Measurements from ENCODE around the gene PLB1.
"Not testable (repeated sequence)": the region's sequence is repeated elsewhere in the genome, so short reads cannot be mapped to it uniquely, and the experiment has no call there.

Gene PLB1

GRCh38 chr2:28544405-28544921, 48.6 kb downstream of the PLB1 start:
- Mint-ChIP-seq H3K9me3 (no peaks in the 10 kb centered on the region), H3K36me3 (ENCODE audit: low read depth) (no peaks in the 10 kb centered on the region), H3K27ac (peak overlapping the region; percentile 91), H3K4me1 (ENCODE audit: low read depth) (peaks cover 33% of the 10 kb centered on the region), H3K27me3 (ENCODE audit: low read depth) (no peaks in the 10 kb centered on the region), H3K4me3 (peak overlapping the region; percentile 59)
- DNase-seq (ENCODE audit: low spot score) = peak; percentile 56

- Mint-ChIP-seq H3K36me3 (ENCODE audit: low read depth) (no peaks in the 10 kb centered on the region), H3K9me3 (no peaks in the 10 kb centered on the region), H3K27ac (peak overlapping the region; percentile 91), H3K27me3 (ENCODE audit: low read depth) (no peaks in the 10 kb centered on the region), H3K4me3 (peak overlapping the region; percentile 59), H3K4me1 (ENCODE audit: low read depth) (peaks cover 33% of the 10 kb centered on the region)
- peak; percentile 54 for DNase-seq (ENCODE audit: low spot score)
Measured at GRCh38 chr2:28544922-28545589, 49.2 kb downstream of the PLB1 start.

GRCh38 chr2:28545590-28546200, 49.8 kb downstream of the PLB1 start:
- H3K27me3 Mint-ChIP-seq (ENCODE audit: low read depth) = no peaks in the 10 kb centered on the region
- H3K27ac Mint-ChIP-seq = peak overlapping the region; percentile 91
- H3K4me3 Mint-ChIP-seq = peak overlapping the region; percentile 59
- no peaks in the 10 kb centered on the region for H3K9me3 Mint-ChIP-seq
- H3K36me3 Mint-ChIP-seq (ENCODE audit: low read depth) = no peaks in the 10 kb centered on the region
- peaks cover 33% of the 10 kb centered on the region for H3K4me1 Mint-ChIP-seq (ENCODE audit: low read depth)
- DNase-seq (ENCODE audit: low spot score) = peak; percentile 56

- Mint-ChIP-seq H3K27me3 (ENCODE audit: low read depth) (no peaks in the 10 kb centered on the region), H3K36me3 (ENCODE audit: low read depth) (no peaks in the 10 kb centered on the region), H3K9me3 (no peaks in the 10 kb centered on the region), H3K27ac (no peak overlapping the region), H3K4me1 (ENCODE audit: low read depth) (peaks cover 33% of the 10 kb centered on the region), H3K4me3 (peak overlapping the region; percentile 59)
- no peak for DNase-seq (ENCODE audit: low spot score)
Measured at GRCh38 chr2:28546242-28546641, 50.4 kb downstream of the PLB1 start.

- Mint-ChIP-seq H3K27me3 (ENCODE audit: low read depth) (no peaks in the 10 kb centered on the region), H3K4me3 (no peak overlapping the region), H3K27ac (no peak overlapping the region), H3K36me3 (ENCODE audit: low read depth) (no peaks in the 10 kb centered on the region), H3K9me3 (no peaks in the 10 kb centered on the region), H3K4me1 (ENCODE audit: low read depth) (peaks cover 39% of the 10 kb centered on the region)
- DNase-seq (ENCODE audit: low spot score) = no peak
Measured at GRCh38 chr2:28547223-28547860, 51.5 kb downstream of the PLB1 start.

- Mint-ChIP-seq H3K9me3 (no peaks in the 10 kb centered on the region), H3K27me3 (ENCODE audit: low read depth) (no peaks in the 10 kb centered on the region), H3K4me1 (ENCODE audit: low read depth) (peaks cover 41% of the 10 kb centered on the region), H3K4me3 (no peak overlapping the region), H3K27ac (peak overlapping the region; percentile 28), H3K36me3 (ENCODE audit: low read depth) (no peaks in the 10 kb centered on the region)
- no peak for DNase-seq (ENCODE audit: low spot score)
Measured at GRCh38 chr2:28547906-28548600, 52.2 kb downstream of the PLB1 start.

- not testable (repeated sequence) for H3K9me3 Mint-ChIP-seq; H3K27me3 Mint-ChIP-seq (ENCODE audit: low read depth); DNase-seq (ENCODE audit: low spot score); H3K36me3 Mint-ChIP-seq (ENCODE audit: low read depth); H3K4me3 Mint-ChIP-seq; H3K27ac Mint-ChIP-seq
- peaks cover 30% of the 10 kb centered on the region for H3K4me1 Mint-ChIP-seq (ENCODE audit: low read depth)
Measured at GRCh38 chr2:28550345-28550744, 54.5 kb downstream of the PLB1 start.

GRCh38 chr2:28552045-28552823, 56.4 kb downstream of the PLB1 start:
- H3K4me1 Mint-ChIP-seq (ENCODE audit: low read depth) = peaks cover 15% of the 10 kb centered on the region
- no peaks in the 10 kb centered on the region for H3K9me3 Mint-ChIP-seq
- no peak overlapping the region for H3K4me3 Mint-ChIP-seq
- no peaks in the 10 kb centered on the region for H3K27me3 Mint-ChIP-seq (ENCODE audit: low read depth)
- DNase-seq (ENCODE audit: low spot score) = no peak
- no peak overlapping the region for H3K27ac Mint-ChIP-seq
- H3K36me3 Mint-ChIP-seq (ENCODE audit: low read depth) = no peaks in the 10 kb centered on the region

GRCh38 chr2:28556303-28556702, 60.4 kb downstream of the PLB1 start:
- H3K27ac Mint-ChIP-seq = no peak overlapping the region
- no peak overlapping the region for H3K4me3 Mint-ChIP-seq
- H3K9me3 Mint-ChIP-seq = no peaks in the 10 kb centered on the region
- no peaks in the 10 kb centered on the region for H3K36me3 Mint-ChIP-seq (ENCODE audit: low read depth)
- no peaks in the 10 kb centered on the region for H3K27me3 Mint-ChIP-seq (ENCODE audit: low read depth)
- DNase-seq (ENCODE audit: low spot score) = no peak
- peaks cover 12% of the 10 kb centered on the region for H3K4me1 Mint-ChIP-seq (ENCODE audit: low read depth)

GRCh38 chr2:28557389-28558131, 61.7 kb downstream of the PLB1 start:
- DNase-seq (ENCODE audit: low spot score) = no peak
- Mint-ChIP-seq H3K4me3 (no peak overlapping the region), H3K4me1 (ENCODE audit: low read depth) (peaks cover 4% of the 10 kb centered on the region), H3K9me3 (no peaks in the 10 kb centered on the region), H3K27me3 (ENCODE audit: low read depth) (no peaks in the 10 kb centered on the region), H3K27ac (no peak overlapping the region), H3K36me3 (ENCODE audit: low read depth) (no peaks in the 10 kb centered on the region)

GRCh38 chr2:28558158-28558820, 62.4 kb downstream of the PLB1 start:
- no peak overlapping the region for H3K4me3 Mint-ChIP-seq
- H3K4me1 Mint-ChIP-seq (ENCODE audit: low read depth) = peaks cover 4% of the 10 kb centered on the region
- H3K9me3 Mint-ChIP-seq = no peaks in the 10 kb centered on the region
- H3K27me3 Mint-ChIP-seq (ENCODE audit: low read depth) = no peaks in the 10 kb centered on the region
- no peak for DNase-seq (ENCODE audit: low spot score)
- H3K36me3 Mint-ChIP-seq (ENCODE audit: low read depth) = no peaks in the 10 kb centered on the region
- no peak overlapping the region for H3K27ac Mint-ChIP-seq

GRCh38 chr2:28558918-28559317, 63.1 kb downstream of the PLB1 start:
- Mint-ChIP-seq H3K36me3 (ENCODE audit: low read depth) (no peaks in the 10 kb centered on the region), H3K9me3 (no peaks in the 10 kb centered on the region), H3K27ac (no peak overlapping the region), H3K4me1 (ENCODE audit: low read depth) (peaks cover 4% of the 10 kb centered on the region), H3K4me3 (no peak overlapping the region), H3K27me3 (ENCODE audit: low read depth) (no peaks in the 10 kb centered on the region)
- no peak for DNase-seq (ENCODE audit: low spot score)

All from T-helper 2 cell treated with Interferon-gamma antibody and Interleukin-4, amounts not matched to agents 5 μg/mL and 100 μg/mL, for 36 hours (primary cell).